Adrenal gland (tissue), 5 donors: ENCODE results near the gene ADORA2A.

Experiments
- POLR2A ChIP-seq, 2 donors: fragments of 450-650 bp; IDR thresholded peaks; one replicate each; pipeline ENCODE4 v1.6.1; 2017; ENCODE audit warnings: antibody characterized with exemption in 2 of 2, mild to moderate bottlenecking in 2 of 2, moderate library complexity in 1 of 2
- TF ChIP-seq, protein P1 (sequence below), 6 experiments: fragments of 450-650 bp in 4 of 6; fragments of 200-600 bp in 2 of 6; sonication (generic) in 1 of 6; IDR thresholded peaks; 1 replicate in 5 of 6; 2 replicates in 1 of 6; pipeline versions ENCODE4 v1.5.1 to v1.8.0; 2016 to 2021; ENCODE audit warnings: antibody characterized with exemption in 6 of 6, mild to moderate bottlenecking in 2 of 6, moderate library complexity in 1 of 6
- donor health status: DM: no; HTN: no; CAD: no.

DNA sequence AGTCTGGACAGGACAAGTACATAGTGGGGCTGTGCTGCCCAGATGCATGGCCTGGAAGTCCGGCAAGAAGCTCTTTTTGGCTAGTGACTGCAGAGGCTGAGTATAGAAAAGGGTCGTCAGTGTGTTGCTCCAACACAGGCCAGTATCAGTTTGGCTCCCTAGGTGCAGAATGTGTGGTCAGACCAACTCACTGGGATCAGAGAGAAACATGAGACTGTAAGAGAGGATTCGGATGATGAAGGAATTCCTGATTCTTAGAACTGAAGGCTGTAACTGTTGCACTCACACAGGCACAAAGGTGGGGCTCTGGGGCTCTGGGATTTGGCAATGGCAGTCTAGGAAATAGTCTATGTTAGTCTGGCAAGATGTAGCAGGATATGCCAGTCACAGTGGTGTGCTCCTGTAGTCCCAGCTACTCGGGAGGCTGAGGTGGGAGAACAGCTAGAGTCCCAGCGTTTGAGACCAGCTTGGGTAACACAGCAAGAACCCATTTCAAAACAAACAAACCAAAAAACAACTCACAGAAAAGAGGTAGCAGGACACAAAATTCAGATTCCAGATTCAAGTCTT lies 56.7 kb downstream of the ADORA2A start:
- TF ChIP-seq, protein P1, sequence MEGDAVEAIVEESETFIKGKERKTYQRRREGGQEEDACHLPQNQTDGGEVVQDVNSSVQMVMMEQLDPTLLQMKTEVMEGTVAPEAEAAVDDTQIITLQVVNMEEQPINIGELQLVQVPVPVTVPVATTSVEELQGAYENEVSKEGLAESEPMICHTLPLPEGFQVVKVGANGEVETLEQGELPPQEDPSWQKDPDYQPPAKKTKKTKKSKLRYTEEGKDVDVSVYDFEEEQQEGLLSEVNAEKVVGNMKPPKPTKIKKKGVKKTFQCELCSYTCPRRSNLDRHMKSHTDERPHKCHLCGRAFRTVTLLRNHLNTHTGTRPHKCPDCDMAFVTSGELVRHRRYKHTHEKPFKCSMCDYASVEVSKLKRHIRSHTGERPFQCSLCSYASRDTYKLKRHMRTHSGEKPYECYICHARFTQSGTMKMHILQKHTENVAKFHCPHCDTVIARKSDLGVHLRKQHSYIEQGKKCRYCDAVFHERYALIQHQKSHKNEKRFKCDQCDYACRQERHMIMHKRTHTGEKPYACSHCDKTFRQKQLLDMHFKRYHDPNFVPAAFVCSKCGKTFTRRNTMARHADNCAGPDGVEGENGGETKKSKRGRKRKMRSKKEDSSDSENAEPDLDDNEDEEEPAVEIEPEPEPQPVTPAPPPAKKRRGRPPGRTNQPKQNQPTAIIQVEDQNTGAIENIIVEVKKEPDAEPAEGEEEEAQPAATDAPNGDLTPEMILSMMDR (IDR thresholded peaks at IDR 0.05) = no peak
- TF ChIP-seq POLR2A (IDR thresholded peaks at IDR 0.05) = no peak
